GM19463 (cell line): ENCODE data around the gene ADM5.

Source experiments
- ATAC-seq: cut with Tn5 transposase; IDR thresholded peaks from one replicate; pipeline ENCODE4 v1.9.1; 2021; ENCODE audit warnings: mild to moderate bottlenecking, moderate library complexity; ENCODE audit not compliant: unreplicated experiment

The ADM5 gene

GRCh38 chr19:49689133-49690078 is at the start of gene ADM5:
Gene ADM5 (plus strand): TSS chr19:49689594. CDS start chr19:49689838, 244 bp downstream.
- no peak for ATAC-seq

GRCh38 chr19:49640113-49640898 is 49.1 kb upstream of the ADM5 start, which contains the start of gene RRAS:
Gene RRAS (minus strand): TSS chr19:49640143. CDS start chr19:49640098, 45 bp downstream.
- ATAC-seq = peak; percentile 49

GRCh38 chr19:49641688-49642491 is 47.5 kb upstream of the ADM5 start, which contains the start of gene SCAF1:
Gene SCAF1 (plus strand): TSS chr19:49642209. CDS start chr19:49645027, 2,818 bp downstream.
- peak; percentile 63 for ATAC-seq

- no peak for ATAC-seq
Measured at GRCh38 chr19:49642492-49643035, 46.8 kb upstream of the ADM5 start.

- no peak for ATAC-seq
Measured at GRCh38 chr19:49643466-49643865, 45.9 kb upstream of the ADM5 start.

GRCh38 chr19:49645592-49645991 is 43.8 kb upstream of the ADM5 start:
- ATAC-seq = no peak

GRCh38 chr19:49645995-49646394 is 43.4 kb upstream of the ADM5 start:
- no peak for ATAC-seq

- no peak for ATAC-seq
Measured at GRCh38 chr19:49646586-49646985, 42.8 kb upstream of the ADM5 start.

- no peak for ATAC-seq
Measured at GRCh38 chr19:49651029-49651819, 38.2 kb upstream of the ADM5 start.

- ATAC-seq = no peak
Measured at GRCh38 chr19:49651820-49652550, 37.4 kb upstream of the ADM5 start.

GRCh38 chr19:49652551-49653465 is 36.6 kb upstream of the ADM5 start:
- no peak for ATAC-seq

GRCh38 chr19:49653466-49653806 is 36.0 kb upstream of the ADM5 start:
- no peak for ATAC-seq

- no peak for ATAC-seq
Measured at GRCh38 chr19:49654581-49654980, 34.8 kb upstream of the ADM5 start.

- ATAC-seq = no peak
Measured at GRCh38 chr19:49655570-49656455, 33.6 kb upstream of the ADM5 start.

- no peak for ATAC-seq
Measured at GRCh38 chr19:49656456-49657109, 32.8 kb upstream of the ADM5 start.

GRCh38 chr19:49657493-49658138 is 31.8 kb upstream of the ADM5 start:
- ATAC-seq = no peak
